HL-60 (cell line): ENCODE results near the gene RPRML.

Experiments
- DNase-seq, 2 experiments: peaks; one replicate each; pipeline ENCODE4 v3.0.0-alpha.2; 2010 to 2020; ENCODE audit warnings: low read depth in 1 of 2, low spot score in 1 of 2
- H3K27ac ChIP-seq: fragments of 250-450 bp; sonication (Bioruptor Pico); replicated peaks from 2 replicates; pipeline ENCODE4 v1.5.1; 2020; ENCODE audit warnings: mild to moderate bottlenecking, moderate library complexity
- H3K27me3 ChIP-seq: fragments of 250-450 bp; sonication (Bioruptor Pico); 2 replicates; pipeline ENCODE4 v1.5.1; 2021; ENCODE audit warnings: mild to moderate bottlenecking, moderate library complexity; ENCODE audit not compliant: insufficient read depth, poor library complexity, severe bottlenecking
- H3K4me3 ChIP-seq: replicated peaks from 2 replicates; pipeline ENCODE4 v1.5.1; 2011; ENCODE audit warnings: mild to moderate bottlenecking, control low read depth, low read length; ENCODE audit not compliant: insufficient read depth
- GABPA ChIP-seq: IDR thresholded peaks from 2 replicates; pipeline ENCODE4 v1.6.1; 2012; ENCODE audit warnings: low read depth
- POLR2AphosphoS5 ChIP-seq: IDR thresholded peaks from 2 replicates; pipeline ENCODE4 v1.6.1; 2012; ENCODE audit warnings: low read depth
- SPI1 ChIP-seq: IDR thresholded peaks from 2 replicates; pipeline ENCODE4 v1.6.1; 2012; ENCODE audit warnings: low read depth, mild to moderate bottlenecking, borderline replicate concordance
- TF ChIP-seq, protein P1 (sequence below): IDR thresholded peaks from 2 replicates; pipeline ENCODE4 v1.6.1; 2012; ENCODE audit warnings: low read depth; ENCODE audit not compliant: insufficient replicate concordance
- TF ChIP-seq, protein P2 (sequence below): IDR thresholded peaks from one replicate; pipeline ENCODE4 v1.5.1; 2011; ENCODE audit warnings: low read length, control low read depth, inconsistent platforms; ENCODE audit not compliant: insufficient read depth

RPRML gene

DNA sequence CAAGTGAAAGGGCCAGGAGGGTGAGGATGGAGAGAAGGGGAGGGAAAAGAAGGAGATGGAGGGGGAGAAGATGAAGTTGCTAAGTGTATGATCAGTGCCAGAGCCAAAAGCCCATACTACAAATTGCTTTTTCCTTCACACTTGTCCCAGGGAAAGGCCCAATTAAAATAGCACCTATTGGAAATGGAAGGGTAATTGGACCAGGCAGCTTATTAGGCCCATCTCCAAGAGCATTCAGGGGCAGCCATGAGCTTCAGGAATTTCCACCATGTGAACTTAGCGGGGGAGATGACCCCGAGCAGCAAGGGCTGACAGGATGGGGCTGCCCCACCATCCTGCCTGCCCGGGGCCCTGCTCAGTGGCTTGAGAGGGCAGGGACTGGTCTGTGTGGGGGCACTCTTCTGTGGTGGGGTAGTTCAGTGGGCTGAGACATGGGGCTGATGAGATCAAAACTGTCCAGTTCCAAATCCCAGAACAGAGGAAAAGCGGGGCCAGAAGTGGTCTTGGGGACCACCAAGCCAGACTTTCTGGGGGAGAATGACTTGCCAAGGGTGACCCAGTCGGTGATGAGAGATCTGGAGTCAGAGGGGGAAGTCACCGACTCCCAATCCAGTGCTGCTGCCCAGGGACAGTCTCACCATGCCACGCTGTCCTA is 28.6 kb downstream of the RPRML start:
- DNase-seq: no peak
- Histone ChIP-seq H3K27ac (no peak overlapping the region), H3K4me3 (no peak overlapping the region), H3K27me3 (no peaks in the 10 kb centered on the region)
- TF ChIP-seq SPI1: no peak
- TF ChIP-seq, protein P1, sequence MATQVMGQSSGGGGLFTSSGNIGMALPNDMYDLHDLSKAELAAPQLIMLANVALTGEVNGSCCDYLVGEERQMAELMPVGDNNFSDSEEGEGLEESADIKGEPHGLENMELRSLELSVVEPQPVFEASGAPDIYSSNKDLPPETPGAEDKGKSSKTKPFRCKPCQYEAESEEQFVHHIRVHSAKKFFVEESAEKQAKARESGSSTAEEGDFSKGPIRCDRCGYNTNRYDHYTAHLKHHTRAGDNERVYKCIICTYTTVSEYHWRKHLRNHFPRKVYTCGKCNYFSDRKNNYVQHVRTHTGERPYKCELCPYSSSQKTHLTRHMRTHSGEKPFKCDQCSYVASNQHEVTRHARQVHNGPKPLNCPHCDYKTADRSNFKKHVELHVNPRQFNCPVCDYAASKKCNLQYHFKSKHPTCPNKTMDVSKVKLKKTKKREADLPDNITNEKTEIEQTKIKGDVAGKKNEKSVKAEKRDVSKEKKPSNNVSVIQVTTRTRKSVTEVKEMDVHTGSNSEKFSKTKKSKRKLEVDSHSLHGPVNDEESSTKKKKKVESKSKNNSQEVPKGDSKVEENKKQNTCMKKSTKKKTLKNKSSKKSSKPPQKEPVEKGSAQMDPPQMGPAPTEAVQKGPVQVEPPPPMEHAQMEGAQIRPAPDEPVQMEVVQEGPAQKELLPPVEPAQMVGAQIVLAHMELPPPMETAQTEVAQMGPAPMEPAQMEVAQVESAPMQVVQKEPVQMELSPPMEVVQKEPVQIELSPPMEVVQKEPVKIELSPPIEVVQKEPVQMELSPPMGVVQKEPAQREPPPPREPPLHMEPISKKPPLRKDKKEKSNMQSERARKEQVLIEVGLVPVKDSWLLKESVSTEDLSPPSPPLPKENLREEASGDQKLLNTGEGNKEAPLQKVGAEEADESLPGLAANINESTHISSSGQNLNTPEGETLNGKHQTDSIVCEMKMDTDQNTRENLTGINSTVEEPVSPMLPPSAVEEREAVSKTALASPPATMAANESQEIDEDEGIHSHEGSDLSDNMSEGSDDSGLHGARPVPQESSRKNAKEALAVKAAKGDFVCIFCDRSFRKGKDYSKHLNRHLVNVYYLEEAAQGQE: no peak
- TF ChIP-seq GABPA: no peak
- TF ChIP-seq POLR2AphosphoS5: no peak

DNA sequence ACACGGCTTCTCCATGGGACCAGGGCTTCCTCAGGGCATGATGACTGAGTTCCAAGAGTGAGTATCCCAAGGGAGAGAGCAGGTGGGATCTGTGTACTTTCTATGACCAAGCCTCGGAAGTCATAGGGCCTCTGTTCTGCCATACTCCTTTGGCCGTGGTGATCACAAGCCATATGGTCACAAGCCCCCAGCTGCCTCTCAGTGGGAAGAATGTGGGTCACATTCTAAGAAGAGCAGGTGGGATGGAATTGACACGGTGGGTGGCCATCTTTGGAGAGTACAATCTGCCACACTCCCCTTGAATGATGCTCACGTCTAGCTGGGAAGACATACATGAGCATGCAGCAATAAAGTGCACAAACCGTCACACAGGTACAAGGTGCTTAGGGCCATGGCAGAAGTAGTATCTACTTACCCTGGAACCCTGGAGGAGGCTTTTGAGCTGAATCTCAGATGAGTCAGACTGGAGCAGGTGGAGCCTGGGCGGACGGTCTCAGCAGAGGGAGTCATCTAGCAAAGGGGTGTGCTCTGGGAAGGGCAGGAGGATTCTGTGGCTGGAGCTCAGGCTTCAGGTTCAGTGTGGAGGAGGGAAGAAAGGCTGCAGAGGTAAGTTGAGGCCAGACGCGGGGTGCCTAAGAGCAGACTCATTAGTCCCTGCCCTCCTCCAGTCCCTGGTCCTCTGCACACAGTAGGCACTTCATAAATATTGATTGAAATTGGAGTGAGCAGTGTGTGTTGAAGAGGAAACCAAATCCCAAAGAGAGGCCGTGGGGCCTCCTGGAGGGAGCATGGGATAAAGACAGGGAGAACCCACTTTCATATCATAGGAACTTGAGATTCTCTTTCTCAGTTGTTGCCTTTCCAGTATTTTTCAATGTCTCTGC is 29.5 kb downstream of the RPRML start:
- no peaks in the 10 kb centered on the region for H3K27me3 ChIP-seq
- no peak overlapping the region for H3K4me3 ChIP-seq
- no peak for DNase-seq
- TF ChIP-seq GABPA: no peak
- TF ChIP-seq, protein P1: no peak
- TF ChIP-seq, protein P2, sequence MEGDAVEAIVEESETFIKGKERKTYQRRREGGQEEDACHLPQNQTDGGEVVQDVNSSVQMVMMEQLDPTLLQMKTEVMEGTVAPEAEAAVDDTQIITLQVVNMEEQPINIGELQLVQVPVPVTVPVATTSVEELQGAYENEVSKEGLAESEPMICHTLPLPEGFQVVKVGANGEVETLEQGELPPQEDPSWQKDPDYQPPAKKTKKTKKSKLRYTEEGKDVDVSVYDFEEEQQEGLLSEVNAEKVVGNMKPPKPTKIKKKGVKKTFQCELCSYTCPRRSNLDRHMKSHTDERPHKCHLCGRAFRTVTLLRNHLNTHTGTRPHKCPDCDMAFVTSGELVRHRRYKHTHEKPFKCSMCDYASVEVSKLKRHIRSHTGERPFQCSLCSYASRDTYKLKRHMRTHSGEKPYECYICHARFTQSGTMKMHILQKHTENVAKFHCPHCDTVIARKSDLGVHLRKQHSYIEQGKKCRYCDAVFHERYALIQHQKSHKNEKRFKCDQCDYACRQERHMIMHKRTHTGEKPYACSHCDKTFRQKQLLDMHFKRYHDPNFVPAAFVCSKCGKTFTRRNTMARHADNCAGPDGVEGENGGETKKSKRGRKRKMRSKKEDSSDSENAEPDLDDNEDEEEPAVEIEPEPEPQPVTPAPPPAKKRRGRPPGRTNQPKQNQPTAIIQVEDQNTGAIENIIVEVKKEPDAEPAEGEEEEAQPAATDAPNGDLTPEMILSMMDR: no peak
- TF ChIP-seq SPI1: no peak
- no peak for TF ChIP-seq POLR2AphosphoS5
- H3K27ac ChIP-seq: no peak overlapping the region

DNA sequence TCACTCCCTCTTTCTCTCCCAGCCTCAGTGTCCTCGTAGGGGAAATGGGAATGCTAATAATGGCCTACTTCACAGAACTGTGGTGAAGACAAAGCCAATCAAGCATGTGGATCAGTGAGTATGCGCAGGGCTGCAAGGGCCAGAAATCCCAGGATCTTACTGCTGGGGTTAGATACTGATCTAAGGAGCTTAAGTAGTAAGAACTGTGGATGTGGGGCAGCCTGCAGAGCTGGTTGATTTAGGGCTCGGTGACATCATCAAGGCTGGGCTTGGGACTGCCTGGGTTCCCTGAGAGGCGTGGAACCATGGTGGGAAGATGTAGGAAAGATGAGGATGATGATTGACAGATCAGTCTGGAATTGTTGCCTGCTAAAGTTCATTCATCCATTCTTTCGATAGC is 30.5 kb downstream of the RPRML start:
- no peak for DNase-seq
- H3K27me3 ChIP-seq: no peaks in the 10 kb centered on the region
- H3K4me3 ChIP-seq: no peak overlapping the region
- TF ChIP-seq SPI1 (no peak), POLR2AphosphoS5 (no peak), GABPA (no peak)
- TF ChIP-seq, protein P2: no peak
- TF ChIP-seq, protein P1: no peak
- H3K27ac ChIP-seq: no peak overlapping the region
